IPS-11a (cell line): ENCODE measurements around the gene RIMBP2.

ENCODE experiments used
- H3K4me3 ChIP-seq: one replicate; pipeline ENCODE4 v1.5.1; 2013; ENCODE audit warnings: low read depth, low read length, control low read depth

The RIMBP2 gene

GRCh38 chr12:130474599-130475269, 241.4 kb downstream of the RIMBP2 start:
- no peak overlapping the region for H3K4me3 ChIP-seq

GRCh38 chr12:130473266-130473665, 242.8 kb downstream of the RIMBP2 start:
- H3K4me3 ChIP-seq, result no peak overlapping the region

GRCh38 chr12:130470969-130471368, 245.1 kb downstream of the RIMBP2 start:
- no peak overlapping the region for H3K4me3 ChIP-seq

DNA sequence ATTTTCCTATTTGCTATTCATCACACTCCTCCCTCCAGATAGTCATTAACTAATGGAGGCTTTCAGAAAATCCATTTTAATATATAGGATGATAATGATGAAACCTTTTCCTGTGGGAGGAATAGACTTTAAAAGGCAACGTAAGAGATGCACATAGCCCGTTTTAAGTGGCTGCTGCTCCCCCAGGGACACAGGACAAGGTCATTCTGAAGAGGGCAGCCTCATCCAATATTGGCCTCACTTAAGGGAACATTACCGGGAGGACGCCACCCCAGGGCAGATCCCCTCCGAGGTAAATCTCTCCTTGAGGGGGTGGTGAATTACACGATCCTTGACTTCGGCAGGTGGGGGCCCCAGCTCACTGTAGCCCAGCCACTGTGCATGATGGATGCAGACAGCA, 246.5 kb downstream of the RIMBP2 start:
- no peak overlapping the region for H3K4me3 ChIP-seq

GRCh38 chr12:130468700-130469245, 247.3 kb downstream of the RIMBP2 start:
- H3K4me3 ChIP-seq, result no peak overlapping the region

- no peak overlapping the region for H3K4me3 ChIP-seq
These were observed 247.9 kb downstream of the RIMBP2 start for GRCh38 chr12:130468186-130468585.

DNA sequence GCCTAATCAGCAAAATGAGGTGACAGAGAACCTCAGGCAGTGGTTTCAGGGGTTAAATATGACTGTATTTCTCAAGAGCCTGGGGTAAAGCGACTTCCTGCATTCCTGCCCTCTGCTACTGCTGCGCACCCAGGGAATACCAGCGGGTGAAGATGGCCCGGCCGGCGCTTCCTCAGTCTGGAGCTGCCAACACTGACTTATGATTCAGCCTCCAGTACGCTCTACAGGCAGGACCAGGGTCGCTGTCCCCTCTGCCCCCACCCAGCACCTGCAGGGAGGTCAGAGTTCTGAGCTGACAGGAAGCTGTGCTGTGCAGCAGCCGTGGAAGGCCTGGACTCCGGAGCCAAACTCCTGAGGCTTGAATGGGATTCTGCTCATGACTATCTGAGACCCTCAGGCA, 250.5 kb downstream of the RIMBP2 start:
- H3K4me3 ChIP-seq, result no peak overlapping the region

DNA sequence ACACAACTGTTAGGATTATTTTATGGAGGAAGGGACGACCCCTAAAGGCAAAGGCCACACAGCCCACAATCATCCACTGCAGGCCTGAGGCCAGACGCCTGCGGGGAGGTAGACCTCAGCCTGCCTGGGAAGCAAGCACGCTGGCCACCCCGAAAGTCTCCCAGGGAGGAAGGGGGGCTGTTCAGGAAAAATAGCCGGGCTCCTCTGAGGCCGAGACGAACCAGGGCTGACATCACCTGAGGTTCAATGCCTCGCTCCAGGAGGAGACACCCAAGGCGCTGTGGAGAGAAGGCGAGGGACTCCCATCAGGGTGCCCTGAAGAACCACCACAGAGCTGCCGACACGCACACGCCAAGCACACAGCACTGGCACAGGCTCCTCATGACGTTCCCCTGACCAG, 251.1 kb downstream of the RIMBP2 start:
- H3K4me3 ChIP-seq, result no peak overlapping the region

GRCh38 chr12:130463818-130464670, 252.1 kb downstream of the RIMBP2 start:
- no peak overlapping the region for H3K4me3 ChIP-seq

DNA sequence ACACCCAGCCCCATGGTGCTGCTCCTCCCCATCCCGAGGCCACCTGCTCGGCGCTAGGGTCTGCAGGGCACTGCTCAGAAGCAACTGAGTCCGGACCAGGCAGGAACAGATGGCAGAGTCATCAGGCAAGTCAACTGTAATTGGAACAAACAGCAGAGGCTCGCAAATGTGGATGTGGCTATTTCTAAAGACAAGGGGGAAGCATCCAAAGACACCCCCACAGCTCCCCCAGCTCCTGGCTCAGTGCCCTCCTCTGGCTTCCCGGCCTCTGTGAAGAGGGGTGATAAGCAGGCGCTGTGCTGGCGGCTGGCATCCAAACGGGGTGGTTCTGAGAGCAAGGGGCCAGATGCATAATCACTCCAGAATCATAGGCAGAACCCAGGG, 252.8 kb downstream of the RIMBP2 start:
- no peak overlapping the region for H3K4me3 ChIP-seq

- no peak overlapping the region for H3K4me3 ChIP-seq
These were observed 253.4 kb downstream of the RIMBP2 start for GRCh38 chr12:130462558-130463274.

DNA sequence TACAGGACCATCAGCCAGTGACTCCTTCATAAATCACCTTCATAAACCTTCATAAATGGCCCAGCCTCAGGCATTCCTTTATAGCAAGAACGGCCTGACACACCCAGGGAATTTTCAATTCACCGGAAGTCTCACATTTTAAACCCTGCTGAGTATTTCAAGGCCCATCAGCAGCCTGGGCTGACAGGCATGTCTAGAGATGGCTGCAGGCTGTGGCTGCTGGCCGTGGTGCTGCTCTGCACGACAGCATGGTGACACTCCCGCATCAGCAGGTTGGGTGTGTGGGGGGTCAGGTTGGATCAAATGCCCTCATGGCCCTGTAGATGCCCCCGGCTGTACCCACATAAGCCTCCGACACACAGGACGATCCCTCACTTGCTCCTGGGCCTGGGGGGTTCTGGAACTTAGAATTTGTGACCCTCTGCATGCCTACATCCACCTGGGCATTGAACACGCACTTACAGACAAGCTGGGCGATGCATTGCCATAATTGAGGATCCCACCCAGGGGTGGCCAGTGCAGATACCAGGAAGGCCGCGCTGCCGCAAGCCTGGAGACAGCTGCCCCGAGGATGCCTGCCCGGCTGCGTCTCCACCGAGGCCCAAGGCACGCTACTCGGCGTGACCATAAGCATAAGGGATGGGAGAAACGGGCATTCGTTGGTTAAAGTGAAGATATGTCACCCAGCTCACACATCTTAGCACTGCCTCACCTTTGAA, 254.1 kb downstream of the RIMBP2 start:
- H3K4me3 ChIP-seq, result no peak overlapping the region

DNA sequence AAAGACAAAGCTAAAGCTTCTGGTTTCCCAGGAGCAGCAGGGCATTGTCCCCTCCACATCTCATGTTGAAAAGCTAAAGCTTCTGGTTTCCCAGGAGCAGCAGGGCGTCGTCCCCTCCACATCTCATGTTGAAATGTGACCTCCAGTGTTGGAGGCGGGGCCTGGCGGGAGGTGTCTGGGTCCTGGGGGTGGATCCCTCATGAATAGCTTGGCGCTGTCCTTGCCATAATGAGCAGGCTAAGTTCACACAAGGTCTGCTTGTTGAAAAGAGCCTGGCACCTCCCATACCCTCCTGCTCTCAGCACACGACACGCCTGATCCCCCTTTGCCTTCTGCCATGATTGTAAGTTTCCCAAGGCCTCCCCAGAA, 254.7 kb downstream of the RIMBP2 start:
- no peak overlapping the region for H3K4me3 ChIP-seq

DNA sequence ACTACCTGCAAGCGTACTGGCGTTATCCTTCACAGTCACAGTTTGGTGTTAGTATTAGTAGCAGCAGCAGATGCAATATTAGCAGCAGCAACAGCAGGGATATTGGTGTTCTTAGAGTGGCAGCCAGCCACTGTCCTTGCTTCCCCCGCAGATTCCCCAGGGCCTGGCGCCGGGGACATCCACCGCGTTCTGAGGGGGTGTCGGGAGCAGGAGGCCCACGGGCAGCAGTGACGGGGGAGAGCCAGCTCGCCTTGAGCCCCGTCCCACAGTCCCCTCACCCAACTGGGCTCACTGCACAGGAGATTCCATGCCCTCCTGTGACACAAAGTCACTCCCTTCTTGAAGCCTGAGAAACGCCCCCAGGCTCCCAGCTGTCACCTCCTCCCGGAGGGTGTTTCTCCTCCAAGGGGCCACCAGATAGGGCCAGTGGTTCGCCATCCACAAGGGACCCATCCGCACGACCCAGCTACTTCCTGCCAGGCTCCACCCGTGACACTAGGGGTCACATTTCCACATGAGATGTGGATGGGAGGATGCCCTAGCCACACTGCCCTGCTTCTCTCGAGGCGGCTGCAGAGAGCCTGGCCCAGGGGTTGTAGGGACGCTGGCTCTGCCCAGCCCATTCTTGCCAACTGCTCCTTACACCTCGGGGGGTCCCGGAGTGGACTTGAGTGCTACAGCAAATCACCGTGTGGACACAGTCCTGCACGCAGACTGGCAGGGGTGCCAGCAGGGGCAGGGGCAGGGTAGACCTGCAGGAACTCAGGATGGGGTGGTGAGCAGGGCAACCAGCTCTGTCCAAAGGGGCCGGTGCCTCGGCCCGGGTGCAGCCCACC, 255.3 kb downstream of the RIMBP2 start:
- H3K4me3 ChIP-seq, result no peak overlapping the region

- no peak overlapping the region for H3K4me3 ChIP-seq
These were observed 256.2 kb downstream of the RIMBP2 start for GRCh38 chr12:130459916-130460315.

DNA sequence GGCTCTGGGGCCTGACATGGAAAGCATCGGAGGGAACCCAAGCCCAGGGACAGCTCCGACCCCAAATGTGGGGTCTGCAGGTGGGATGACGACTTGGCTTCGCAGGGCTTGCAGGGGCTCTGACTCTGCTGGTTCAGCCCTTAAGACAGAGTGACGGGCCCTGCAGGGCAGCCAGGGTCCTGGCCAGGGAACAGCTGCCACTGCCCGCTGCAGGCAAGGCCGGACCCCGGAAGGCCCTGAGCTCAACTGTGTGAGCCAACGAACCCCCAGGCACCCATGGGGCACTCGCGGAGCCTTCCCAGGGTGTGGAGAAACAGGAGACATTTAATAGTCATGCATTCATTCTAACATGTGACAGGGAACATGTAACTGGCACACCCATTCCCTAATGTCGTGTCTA, 257.8 kb downstream of the RIMBP2 start:
- H3K4me3 ChIP-seq, result no peak overlapping the region

GRCh38 chr12:130457215-130457614, 258.9 kb downstream of the RIMBP2 start:
- no peak overlapping the region for H3K4me3 ChIP-seq

DNA sequence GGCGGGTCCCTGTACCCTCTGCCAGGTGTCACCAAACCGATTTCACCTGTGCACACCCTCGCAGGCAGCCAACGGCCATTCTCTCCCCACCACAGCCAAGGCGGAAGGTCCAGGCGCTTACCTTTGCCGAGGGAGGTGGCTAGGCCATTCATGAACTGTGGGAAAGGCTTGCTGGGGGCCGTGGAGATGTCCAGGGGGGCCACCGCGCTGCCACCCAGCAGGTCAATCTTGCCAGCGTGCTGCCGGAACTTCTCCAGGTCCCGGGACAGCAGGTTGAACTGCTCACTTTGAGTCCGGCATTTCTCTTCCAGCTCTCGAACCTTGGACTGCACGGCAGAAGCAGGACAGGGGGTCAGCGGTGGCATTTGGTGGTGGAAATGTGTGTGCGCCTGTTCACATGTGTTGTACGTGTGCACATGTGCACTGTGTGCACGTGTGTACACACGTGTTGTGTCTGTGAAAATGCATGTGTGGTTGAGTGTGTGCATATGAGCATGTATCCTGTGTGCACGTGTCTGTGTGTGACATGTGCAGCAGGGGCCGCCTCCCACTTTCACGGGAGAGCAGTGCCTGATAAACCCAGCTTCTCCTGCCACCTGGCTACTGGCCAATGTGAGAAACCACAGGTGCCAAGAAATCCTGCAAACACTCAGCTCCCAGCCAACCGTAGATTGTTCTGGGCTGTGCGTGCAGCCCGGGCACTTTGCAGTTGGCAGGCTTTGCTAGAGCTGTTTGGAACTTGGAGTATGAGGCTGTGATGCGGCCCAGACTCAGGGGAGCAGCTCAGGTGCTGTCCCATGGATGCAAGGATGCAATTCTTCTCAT, 259.5 kb downstream of the RIMBP2 start:
- H3K4me3 ChIP-seq, result no peak overlapping the region

DNA sequence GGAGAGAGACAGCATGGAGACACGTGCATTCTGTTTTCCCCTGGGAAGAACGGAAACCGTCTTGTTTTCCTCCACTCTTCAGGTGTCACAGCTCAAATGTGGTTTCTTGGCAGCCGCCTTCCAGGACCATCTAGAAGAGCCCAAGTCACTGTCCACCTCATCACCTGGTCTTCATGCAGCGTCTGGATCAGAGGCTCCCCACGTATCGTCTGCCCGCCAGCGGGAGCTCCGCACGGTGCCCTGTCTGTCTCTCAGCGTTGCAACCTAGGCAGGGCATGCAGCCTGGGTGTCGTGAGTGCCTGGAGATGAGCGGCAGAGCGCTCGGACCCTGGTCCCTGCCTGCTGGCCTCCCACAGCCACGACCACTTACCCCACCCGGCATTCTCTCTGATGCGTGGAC, 260.9 kb downstream of the RIMBP2 start:
- no peak overlapping the region for H3K4me3 ChIP-seq
